Kidney glomerular epithelial cell (primary cell): Measurements from ENCODE around the gene ENPP5.

Experiments
- DNase-seq: peaks from one replicate; lab custom pipeline; 2025; lab: John Stamatoyannopoulos, UW

ENPP5 gene

GRCh38 chr6:46170357-46171289 lies at the start of gene ENPP5:
Gene ENPP5, minus strand, starts transcription at chr6:46170980. Its CDS starts 2,718 bp downstream, at chr6:46168262.
- DNase-seq: peak; percentile 80

- DNase-seq: no peak
Measured at GRCh38 chr6:46219661-46220060, 48.9 kb upstream of the ENPP5 start.

DNA sequence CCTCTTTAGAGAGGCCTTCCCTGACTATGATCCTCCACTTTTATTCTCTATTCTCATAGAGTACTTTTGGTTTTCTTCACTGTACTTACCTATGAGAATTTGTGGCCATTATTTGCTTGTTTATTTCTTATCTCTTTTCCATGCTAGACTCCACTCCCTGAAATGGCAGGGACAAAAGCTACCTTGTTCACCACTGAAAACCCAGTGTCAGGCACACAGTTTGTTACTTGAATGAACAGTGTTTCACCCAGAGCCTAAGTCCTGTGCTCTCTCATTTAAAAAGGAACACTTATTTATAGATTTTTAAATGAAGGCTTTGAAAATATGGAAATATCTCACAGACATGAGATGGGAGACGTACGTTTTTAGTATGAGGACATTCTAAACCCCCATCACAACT lies 47.7 kb upstream of the ENPP5 start:
- DNase-seq: no peak

- no peak for DNase-seq
Measured at GRCh38 chr6:46217671-46218131, 46.9 kb upstream of the ENPP5 start.

DNA sequence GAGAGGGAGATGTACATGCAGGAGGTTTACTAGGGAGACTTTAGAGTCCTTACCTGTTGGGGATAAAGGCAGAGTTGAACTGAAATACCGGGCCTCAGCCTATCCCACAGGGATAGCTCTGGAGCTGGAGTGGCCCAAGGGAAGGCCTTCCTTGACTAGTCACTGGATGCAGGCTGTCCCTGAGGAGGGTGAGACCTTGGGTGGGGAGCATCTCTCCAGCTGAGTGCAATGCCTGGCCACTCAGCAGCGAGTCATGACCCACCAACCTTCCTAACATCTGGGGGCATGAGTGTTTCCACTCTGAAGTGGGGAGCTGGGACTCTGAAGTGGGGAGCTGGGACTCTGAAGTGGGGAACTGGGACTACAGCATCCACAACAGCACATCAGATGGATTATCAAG lies 46.1 kb upstream of the ENPP5 start:
- DNase-seq: no peak

GRCh38 chr6:46215777-46216176 lies 45.0 kb upstream of the ENPP5 start:
- no peak for DNase-seq

GRCh38 chr6:46215213-46215612 lies 44.4 kb upstream of the ENPP5 start:
- DNase-seq: no peak

- DNase-seq: no peak
Measured at GRCh38 chr6:46211917-46212316, 41.1 kb upstream of the ENPP5 start.

DNA sequence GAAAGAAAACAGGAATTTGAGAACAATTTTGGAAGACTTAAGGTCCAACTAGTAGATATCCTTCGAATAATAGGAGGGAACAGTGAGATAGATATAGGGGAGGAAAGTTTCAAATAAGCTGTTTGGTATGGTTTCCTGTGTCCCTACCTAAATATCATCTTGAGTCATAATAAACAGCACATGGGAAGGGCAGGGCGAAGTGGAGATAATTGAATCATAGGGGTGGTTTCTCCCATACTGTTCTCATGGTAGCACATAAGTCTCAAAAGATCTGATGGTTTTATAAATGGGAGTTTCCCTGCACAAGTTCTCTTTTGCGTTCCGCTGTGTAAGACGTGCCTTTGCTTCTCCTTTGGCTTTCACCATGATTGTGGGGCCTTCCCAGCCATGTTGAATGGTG lies 39.5 kb upstream of the ENPP5 start:
- no peak for DNase-seq

GRCh38 chr6:46208303-46208702 lies 37.5 kb upstream of the ENPP5 start:
- no peak for DNase-seq

DNA sequence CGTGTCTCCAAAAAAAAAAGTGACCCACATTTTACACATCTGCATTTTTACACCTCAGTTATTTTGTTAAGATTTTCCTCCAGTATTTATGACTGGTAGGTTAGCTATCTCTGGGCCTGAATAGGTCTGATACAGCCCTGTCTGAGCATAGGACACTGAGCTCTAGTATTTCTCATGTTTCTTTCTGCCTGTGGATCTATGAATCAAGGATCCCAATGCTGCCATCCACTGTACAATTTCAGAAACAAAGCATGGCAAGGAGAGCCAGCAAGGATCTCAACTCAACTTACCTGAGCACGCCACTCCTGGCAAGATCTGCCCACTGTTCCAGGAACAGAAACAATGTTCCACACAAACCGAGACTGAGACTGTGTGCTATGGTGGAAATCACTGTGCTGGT lies 36.4 kb upstream of the ENPP5 start:
- DNase-seq: no peak

GRCh38 chr6:46204880-46205650 lies 34.3 kb upstream of the ENPP5 start:
- no peak for DNase-seq

- no peak for DNase-seq
Measured at GRCh38 chr6:46203391-46204177, 32.8 kb upstream of the ENPP5 start.

- no peak for DNase-seq
Measured at GRCh38 chr6:46201702-46202101, 30.9 kb upstream of the ENPP5 start.

DNA sequence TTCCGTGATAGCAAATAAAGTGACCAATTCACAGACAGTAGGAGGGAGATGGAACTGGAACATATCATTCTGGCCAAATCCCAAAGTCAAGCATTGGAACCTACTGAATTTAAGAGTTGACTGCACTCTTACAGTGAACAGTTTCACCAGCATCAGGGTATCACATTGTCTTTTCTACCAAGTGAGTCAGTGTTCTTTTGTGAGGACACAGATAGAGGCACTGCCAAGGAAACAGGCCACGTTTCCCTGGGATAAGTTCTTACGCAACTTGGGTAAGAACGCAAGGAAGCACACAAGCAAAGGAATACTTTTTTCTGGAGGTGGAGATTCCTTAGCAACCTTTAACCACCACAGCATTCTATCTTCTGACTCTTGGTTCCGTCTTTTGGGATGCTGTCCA lies 28.6 kb upstream of the ENPP5 start:
- DNase-seq: no peak

DNA sequence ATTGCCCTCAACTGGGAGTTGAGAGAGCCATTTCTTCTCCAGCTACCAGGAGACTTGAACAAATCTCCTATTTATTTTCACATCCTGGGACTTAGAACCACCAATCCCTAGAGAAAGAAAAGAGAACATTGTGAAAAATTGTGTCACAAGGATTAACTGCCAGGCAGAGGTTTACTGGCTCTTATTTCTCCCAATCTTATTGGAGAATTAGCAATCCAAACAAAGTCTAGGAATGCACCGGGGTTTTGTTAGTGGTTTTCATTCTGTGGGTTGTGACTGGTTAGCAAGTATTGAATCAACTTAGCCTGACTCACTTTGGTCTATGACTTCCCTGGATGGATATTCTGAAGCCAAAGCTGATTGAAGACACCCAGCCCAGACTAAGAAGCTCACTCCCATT lies 21.2 kb upstream of the ENPP5 start:
- peak; percentile 79 for DNase-seq

- DNase-seq: no peak
Measured at GRCh38 chr6:46190889-46191288, 20.1 kb upstream of the ENPP5 start.

GRCh38 chr6:46189726-46190125 lies 18.9 kb upstream of the ENPP5 start:
- DNase-seq: no peak

GRCh38 chr6:46186583-46186982 lies 15.8 kb upstream of the ENPP5 start:
- no peak for DNase-seq

- peak; percentile 68 for DNase-seq
Measured at GRCh38 chr6:46184114-46184513, 13.3 kb upstream of the ENPP5 start.

- no peak for DNase-seq
Measured at GRCh38 chr6:46175976-46176375, 5.2 kb upstream of the ENPP5 start.

DNA sequence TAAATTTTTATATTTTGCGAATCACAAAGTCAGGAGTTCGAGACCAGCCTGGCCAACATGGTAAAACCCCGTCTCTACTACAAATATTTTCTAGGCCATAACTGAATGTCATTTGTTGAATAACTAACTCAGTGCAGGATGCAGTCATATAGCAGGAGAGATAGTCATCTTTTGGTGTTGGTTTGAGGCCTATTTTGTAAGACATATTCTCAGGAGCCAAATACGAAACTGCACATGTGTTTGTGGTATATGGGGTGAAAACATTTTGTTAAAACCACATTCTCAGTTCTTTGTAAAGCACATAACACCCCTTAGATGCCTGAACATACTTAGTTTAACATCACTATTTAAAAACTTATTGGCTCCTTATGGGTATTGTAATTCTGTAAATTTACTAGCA lies 4.7 kb upstream of the ENPP5 start:
- no peak for DNase-seq
